Lower leg skin (tissue), 4 donors: ENCODE results near the gene WNT5B. TPM values are rescaled to one million over a fixed set of nuclear protein-coding genes. Genes with fewer than 3 reads are reported as not detected.

Experiments used
- DNase-seq, 2 donors: peaks; one replicate each; pipeline ENCODE4 v3.0.0-alpha.2; 2019; ENCODE audit warnings: low spot score in 2 of 2
- H3K4me3 ChIP-seq: fragments of 200-600 bp; sonication (generic); 2 replicates; pipeline ENCODE4 v1.5.1; 2017; ENCODE audit warnings: mild to moderate bottlenecking, low read depth; ENCODE audit not compliant: poor library complexity, severe bottlenecking
- CTCF ChIP-seq, 3 donors: fragments of 450-650 bp; IDR thresholded peaks; one replicate each; pipeline ENCODE4 v1.5.1; 2016; ENCODE audit warnings: antibody characterized with exemption in 3 of 3, mild to moderate bottlenecking in 3 of 3, moderate library complexity in 2 of 3
- POLR2A ChIP-seq, 2 donors: fragments of 450-650 bp; IDR thresholded peaks; one replicate each; pipeline ENCODE4 v1.6.1; 2016 to 2017; ENCODE audit warnings: antibody characterized with exemption in 2 of 2, mild to moderate bottlenecking in 1 of 2, moderate library complexity in 1 of 2
- WGBS, 2 donors: methylation state at CpG; one replicate each; pipeline ENCODE4 v1.1.5; 2018; 5-methylcytosine and 5-hydroxymethylcytosine counted together
- intact Hi-C: fragments of 100-400 bp; cut with DNase I; formaldehyde crosslinking; loops from one replicate; pipeline ENCODE4 v1.15.0; 2023; ENCODE audit warnings: low total_unique reads
- total RNA-seq, 4 donors: library from RNA; depleted of rRNA; stranded (reverse); fragments of >200 nt; gene quantifications; one replicate each; pipeline ENCODE4 v1.1.0, GENCODE V29; 2016

Gene WNT5B
- total RNA-seq, 4 donors from 2014 or later: 3.6 to 16.5 (median 10.9) TPM

DNA sequence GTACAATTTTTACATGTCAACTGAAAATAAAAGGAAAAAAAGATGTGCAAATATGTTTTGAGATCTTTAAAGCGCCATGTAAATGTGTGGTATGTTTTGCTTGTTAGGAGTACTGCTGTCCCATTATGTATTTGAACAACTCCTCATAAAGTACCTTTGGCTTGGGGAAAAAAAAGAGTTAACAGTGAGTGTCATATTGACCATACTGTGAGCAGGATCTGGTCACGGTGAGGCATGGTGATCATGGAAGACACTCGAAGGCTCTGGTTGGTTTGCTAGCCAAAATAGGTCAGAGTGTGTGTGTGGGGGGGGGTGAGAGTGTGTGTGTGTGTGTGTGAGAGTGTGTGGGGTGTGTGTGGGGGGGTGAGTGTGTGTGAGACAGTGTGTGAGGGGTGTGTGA, 24.6 kb upstream of the WNT5B start:
- TF ChIP-seq CTCF (IDR thresholded peaks at IDR 0.05) (no peak), POLR2A (IDR thresholded peaks at IDR 0.05) (no peak)
- WGBS, 2 donors: 59 to 71% methylated on average over 3 of the region's 3 CpGs
- no peak for DNase-seq
- H3K4me3 ChIP-seq: no peak overlapping the region
- intact Hi-C loops: no loop called here

DNA sequence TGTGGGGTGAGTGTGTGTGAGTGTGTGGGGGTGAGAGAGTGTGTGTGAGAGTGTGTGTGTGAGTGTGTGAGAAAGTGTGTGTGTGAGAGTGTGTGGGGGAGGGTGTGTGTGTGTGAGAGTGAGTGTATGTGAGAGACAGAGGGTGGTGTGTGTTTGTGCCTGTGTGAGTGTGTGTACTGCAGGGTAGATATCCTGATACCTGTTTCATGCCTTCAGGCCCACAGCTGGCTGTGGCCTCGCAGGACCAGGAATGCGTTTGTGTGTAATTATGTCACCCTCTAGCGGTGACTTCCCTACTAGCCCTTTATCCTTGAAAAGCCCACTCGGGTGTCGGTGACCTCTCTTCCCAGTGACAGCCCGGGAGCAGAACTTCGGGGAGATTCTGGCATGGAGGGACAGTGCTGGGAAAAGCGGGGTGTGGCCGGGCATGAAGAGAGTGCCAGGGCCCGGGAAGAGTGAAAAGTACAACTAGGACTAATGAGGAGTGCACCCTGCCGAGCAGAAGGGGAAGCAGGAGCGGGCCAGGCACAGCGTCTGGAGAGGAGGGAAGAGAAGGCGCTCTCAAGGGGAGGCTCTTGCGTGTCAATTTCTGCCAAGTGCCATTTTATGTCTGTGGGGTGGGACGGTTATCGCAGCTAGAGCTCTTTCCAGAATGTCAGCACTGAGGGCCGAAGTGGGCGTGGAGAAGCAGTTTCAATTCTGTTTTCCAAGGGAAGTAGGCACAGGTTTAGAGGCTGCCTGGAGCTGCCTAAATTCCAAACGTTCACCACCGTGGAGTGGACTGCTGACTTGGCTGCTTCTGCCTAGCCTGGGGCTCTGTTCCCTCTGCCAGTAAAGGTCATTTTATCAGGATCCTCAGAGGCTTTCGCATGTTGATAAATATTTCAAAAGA, 23.7 kb upstream of the WNT5B start:
- 0 to 1% methylated on average over 22 of the region's 22 CpGs for WGBS, 2 donors
- TF ChIP-seq POLR2A (IDR thresholded peaks at IDR 0.05): no peak
- peak in 1 of 3 donors; percentile 62 for TF ChIP-seq CTCF (IDR thresholded peaks at IDR 0.05)
- intact Hi-C loops: no loop called here
- peak overlapping the region; percentile 16 for H3K4me3 ChIP-seq
- peak; percentile 83 to 92 for DNase-seq

GRCh38 chr12:1606021-1606622, 22.9 kb upstream of the WNT5B start:
- no peak overlapping the region for H3K4me3 ChIP-seq
- DNase-seq: peak; percentile 93 to 99
- 3% methylated on average over 12 of the region's 12 CpGs for WGBS, 2 donors
- intact Hi-C loops: no loop called here
- TF ChIP-seq CTCF (IDR thresholded peaks at IDR 0.05) (no peak), POLR2A (IDR thresholded peaks at IDR 0.05) (no peak)

GRCh38 chr12:1607940-1608712, 20.9 kb upstream of the WNT5B start:
- intact Hi-C loops: no loop called here
- DNase-seq: no peak
- H3K4me3 ChIP-seq: no peak overlapping the region
- TF ChIP-seq CTCF (IDR thresholded peaks at IDR 0.05): no peak
- no peak for TF ChIP-seq POLR2A (IDR thresholded peaks at IDR 0.05)
- 74 to 75% methylated on average over 3 of the region's 3 CpGs for WGBS, 2 donors

GRCh38 chr12:1608713-1609119, 20.3 kb upstream of the WNT5B start:
- no peak for DNase-seq
- TF ChIP-seq POLR2A (IDR thresholded peaks at IDR 0.05) (no peak), CTCF (IDR thresholded peaks at IDR 0.05) (no peak)
- WGBS, 2 donors: 22 to 27% methylated on average over 5 of the region's 5 CpGs
- H3K4me3 ChIP-seq: no peak overlapping the region
- intact Hi-C loops: no loop called here
